ELR (cell line): Measurements from ENCODE around the gene ENPP3.
A peak's percentile ranks its signal among the peaks of the same experiment; 100 is the strongest.
"Not testable (repeated sequence)": the region's sequence is repeated elsewhere in the genome, so short reads cannot be mapped to it uniquely, and the experiment has no call there.

Source experiments
- DNase-seq: peaks from one replicate; pipeline ENCODE4 v3.0.0-alpha.2; 2015; ENCODE audit warnings: low read depth

The ENPP3 gene

DNA sequence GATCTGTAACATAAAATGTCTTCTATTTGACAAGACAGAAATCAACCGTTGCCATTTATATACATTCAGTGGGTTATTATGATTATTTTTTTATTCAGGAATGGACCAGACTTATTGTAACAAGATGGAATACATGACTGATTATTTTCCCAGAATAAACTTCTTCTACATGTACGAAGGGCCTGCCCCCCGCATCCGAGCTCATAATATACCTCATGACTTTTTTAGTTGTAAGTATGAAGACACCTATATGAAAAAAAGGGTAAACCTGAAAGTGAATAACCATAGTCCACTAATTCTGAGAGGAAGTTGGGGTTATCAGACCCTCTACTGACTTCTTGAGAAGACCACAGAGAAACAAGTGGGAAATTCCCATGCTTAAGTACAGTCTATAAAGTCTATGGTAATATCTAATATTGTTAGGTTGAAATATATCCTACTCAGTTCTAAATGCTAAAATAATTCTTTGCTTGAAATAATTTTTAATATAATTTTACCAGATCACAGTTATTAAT is 48.2 kb downstream of the ENPP3 start:
- no peak for DNase-seq

DNA sequence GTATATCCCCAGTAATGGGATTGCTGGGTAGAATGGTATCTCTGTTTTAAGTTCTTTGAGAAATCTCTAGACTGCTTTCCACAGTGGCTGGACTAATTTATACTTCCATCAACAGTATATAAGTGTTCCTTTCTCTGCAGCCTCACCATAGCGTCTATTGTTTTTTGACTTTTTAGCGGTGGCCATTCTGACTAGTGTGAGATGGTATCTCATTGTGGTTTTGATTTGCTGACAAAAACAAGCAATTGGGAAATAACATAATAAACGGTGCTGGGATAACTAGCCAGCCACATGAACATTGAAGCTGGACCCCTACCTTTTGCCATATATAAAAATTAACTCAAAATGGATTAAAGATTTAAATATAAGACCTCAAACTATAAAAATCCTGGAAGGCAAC is 49.9 kb downstream of the ENPP3 start:
- DNase-seq = no peak

GRCh38 chr6:131688286-131688685 is 51.2 kb downstream of the ENPP3 start:
- DNase-seq = no peak

DNA sequence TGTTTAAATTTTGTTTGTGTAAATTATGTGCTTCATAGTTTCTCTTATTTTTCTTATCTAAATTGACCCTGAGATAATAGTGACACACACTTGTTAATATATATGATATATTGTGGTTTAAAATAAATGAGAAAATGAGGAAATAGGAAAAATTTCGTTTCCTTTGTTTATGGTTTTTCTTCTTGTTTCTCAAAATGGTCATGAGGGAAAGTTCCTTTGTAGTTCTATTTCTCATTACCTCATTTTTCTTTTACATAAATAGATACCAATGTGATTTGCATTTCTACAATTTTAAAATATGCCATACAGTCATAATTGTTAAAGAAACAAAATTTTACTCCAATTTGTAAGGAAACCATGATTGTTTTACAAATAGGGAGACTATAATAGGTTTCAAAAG is 54.9 kb downstream of the ENPP3 start:
- no peak for DNase-seq

GRCh38 chr6:131692589-131692988 is 55.5 kb downstream of the ENPP3 start:
- DNase-seq = no peak

DNA sequence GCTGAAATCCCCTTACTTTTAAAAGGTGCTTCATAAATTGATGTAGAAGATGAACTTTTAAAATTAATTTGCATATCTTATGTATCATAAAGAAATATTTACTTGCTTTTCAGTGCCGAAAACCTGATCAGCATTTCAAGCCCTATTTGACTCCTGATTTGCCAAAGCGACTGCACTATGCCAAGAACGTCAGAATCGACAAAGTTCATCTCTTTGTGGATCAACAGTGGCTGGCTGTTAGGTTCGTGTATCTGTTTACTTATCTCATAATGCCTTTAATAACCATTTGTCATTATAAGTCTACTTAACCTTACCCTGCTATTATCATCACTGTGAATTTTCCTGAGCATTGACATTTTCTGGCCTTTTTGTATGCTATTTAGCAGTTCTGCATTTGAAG is 56.3 kb downstream of the ENPP3 start:
- DNase-seq = no peak

- peak; percentile 82 for DNase-seq
These were observed 57.8 kb downstream of the ENPP3 start for GRCh38 chr6:131694832-131695426.

DNA sequence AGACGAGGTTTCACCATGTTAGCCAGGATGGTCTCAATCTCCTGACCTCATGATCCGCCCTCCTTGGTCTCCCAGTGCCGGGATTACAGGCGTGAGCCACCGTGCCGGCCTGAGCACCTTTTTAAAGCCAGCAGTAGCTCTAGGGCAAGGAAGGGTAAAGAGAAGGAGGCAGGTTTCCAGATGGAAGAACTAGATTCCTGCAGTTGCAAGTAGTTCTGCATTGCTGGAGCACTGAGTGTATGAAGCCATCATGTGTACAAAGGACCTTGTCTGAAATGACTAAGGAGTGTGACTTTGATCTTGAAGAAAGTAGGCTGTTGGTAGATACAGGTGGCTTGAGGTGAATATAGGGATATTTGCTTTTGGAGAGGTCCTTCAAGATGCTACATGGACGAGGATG is 59.9 kb downstream of the ENPP3 start:
- DNase-seq = no peak

DNA sequence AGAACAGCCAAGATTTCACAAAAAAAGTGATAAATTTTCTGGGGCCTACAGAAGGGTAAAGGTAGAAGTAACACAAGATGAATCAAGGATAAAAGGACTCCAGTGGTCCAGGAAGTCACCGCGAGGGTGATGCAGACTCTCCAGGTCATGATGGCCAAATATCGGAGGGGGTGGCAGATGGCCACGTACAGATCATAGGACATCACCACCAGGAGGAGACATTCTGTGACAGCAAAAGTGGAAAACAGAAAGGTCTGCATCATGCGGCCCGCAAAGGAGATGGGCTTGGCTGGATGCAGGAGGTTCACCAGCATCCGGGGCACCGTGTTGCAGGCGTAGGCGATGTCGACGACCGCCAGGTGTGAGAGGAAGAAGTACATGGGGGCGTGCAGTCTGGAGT is 63.7 kb downstream of the ENPP3 start:
- DNase-seq = not testable (repeated sequence)

DNA sequence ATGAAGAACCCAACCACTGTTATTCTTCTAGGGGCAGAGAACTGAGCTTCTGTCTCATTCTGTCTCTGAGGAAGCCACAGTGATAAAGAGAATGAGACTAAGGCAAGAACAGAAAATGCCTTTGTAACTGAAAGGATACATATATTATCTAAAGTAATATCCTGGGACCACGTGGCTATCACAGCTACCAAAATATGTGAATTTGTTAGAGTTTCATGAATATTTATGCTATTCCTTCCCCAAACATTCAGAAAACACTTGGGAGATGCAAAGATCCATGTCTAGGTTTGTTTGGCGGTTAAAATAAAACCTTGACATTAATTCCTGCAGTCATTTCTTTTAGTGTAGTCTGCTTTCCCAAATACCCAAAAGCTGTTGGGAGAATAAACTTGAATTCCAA is 66.8 kb downstream of the ENPP3 start:
- DNase-seq = not testable (repeated sequence)

DNA sequence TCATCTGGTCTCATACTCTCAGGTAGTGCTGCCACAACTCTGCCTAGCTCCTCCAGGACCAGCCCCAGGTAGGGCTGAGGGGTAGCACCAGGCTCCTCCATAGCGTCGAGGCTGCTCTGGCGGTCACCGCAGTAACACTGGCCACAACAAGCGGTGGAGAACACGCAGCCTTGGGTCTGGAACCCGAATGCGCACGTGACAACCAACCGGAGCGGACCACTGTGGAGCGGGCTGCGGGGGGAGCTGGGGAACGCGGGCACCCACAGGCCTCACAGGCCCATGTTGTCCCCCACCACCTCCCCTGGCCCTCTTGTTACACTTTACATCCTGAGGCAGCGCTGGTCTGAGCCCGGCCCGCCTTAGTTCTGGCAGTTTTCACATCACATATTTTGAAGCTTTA is 73.8 kb downstream of the ENPP3 start, which contains the start of gene CTAGE9:
TSS of gene CTAGE9 (minus strand) at position 101 of the 400 bp plus-strand sequence. CDS start at position 101, 0 bp downstream.
- not testable (repeated sequence) for DNase-seq

- DNase-seq = not testable (repeated sequence)
These were observed 78.5 kb downstream of the ENPP3 start for GRCh38 chr6:131715567-131715966.

- DNase-seq = no peak
These were observed 80.9 kb downstream of the ENPP3 start for GRCh38 chr6:131717836-131718542.

- DNase-seq = no peak
These were observed 84.1 kb downstream of the ENPP3 start for GRCh38 chr6:131721161-131721560.

DNA sequence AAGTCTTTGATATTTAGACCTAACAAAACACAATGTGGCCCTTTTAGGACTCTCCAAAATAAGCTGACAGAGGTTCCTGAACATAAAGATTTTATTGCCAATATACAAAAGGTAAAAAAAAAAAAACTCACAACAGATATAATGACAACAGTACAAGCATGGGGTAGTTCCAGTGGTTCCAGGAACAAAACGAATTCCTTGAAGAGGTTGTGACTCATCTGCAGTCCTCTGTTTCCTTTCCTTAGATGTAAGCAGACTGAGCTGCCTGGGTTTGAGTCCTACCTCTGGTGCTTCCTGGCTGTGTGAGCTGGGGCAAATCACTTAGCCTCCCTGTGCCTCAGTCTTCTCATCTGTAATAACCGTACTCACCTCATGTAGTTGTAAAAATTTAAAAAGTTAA is 87.0 kb downstream of the ENPP3 start:
- peak; percentile 9 for DNase-seq

DNA sequence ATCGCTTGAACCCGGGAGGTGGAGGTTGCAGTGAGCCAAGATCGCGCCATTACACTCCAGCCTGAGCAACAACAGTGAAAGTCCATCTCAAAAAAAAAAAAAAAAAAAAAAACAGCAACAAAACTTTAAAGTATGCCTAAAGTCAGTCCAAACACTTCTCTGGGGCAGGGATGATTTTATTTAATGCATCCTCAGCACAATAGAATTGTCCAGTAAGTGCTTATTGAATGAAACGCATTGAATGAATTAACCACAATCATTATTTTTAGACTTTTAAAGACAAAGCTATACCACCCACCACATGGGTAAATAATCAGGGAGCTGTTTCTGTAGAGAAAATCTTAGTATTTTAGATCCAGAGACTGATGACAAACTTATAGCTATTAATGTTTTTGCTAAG is 90.4 kb downstream of the ENPP3 start:
- DNase-seq = no peak

DNA sequence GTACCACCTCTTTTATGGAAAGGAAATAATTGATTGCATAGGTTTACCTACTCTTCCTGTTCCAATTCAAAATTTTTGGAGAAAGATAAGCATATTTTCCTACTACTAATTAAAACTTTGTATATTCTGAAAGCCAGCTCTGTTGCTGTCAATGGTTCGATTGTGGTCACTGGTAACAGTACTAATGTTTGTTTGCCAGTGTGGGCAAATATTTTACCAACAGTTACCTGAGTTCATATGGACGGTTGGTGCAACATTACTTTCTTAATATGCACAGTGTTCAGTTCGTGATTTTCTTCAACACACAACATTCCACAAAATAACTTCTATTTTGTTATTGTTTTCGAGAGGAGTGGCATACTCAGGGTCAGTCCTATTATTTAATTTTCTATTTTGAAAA is 90.8 kb downstream of the ENPP3 start:
- no peak for DNase-seq

DNA sequence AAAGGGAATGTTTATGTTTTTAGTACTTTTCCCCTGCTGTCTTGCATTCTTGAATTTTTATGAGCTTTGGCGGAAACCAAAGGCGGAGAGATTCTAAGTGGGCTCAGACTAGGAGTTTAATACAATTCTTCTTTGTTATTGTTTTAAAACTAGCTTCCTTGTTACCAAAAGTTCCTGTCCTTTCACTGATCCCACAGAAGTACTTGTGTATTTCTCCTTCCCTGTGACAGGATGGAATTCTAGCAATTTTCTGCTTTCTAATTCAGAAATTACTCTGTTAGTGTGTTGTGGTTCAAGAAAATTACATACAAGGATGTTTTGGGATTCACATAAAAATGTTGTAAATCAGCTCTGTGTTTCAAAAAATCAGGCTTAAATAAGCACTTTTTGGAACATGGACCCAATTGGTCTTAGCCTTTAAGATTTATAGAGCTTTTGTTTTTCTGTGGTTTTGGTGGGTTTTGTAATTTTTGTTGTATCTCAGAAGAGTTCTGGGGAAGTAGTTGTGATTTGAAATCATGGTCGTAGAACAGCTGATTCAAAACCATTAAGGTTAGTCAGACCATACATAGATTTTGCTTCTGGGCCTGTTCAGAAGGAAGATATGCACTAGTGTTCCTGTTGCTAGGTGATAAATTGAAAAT is 91.3 kb downstream of the ENPP3 start:
- DNase-seq = no peak

DNA sequence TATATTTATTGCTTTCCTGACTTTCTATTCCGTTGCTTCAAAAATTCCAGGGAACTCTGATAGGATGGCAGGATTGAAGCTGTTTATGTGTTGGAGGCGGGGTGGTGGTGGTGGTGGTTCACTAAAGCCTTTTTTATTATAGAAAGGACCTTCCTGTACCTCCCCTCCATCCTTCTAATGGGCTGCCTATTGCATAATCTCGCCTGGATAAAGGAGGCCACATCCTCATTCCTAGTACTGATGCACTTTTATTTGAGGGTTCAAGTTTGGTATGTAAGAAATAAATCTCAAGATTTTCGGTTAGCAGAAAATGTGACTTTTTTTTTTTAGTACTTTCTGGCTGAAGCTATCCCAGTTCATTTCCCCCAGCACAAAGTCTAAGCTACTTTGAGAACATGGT is 92.4 kb downstream of the ENPP3 start:
- DNase-seq = no peak

DNA sequence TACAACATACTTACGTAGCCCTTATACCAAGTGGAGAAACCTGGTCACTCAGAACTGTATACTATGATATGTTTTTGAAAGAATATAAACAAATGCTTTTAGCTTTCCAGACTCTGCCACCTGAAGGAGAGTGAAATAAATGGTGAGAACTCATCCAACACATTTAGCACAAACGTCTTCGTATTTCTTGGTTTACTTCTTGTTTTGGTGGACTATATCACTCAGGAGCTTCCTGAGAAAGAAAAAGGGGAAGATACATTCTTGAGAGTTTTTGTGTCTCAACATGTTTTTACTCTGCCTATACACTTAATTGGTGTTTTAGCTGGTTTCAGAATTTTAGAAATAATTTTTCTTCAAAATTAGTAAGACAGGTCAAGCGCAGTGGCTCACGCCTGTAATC is 93.2 kb downstream of the ENPP3 start:
- no peak for DNase-seq

- DNase-seq = no peak
These were observed 94.1 kb downstream of the ENPP3 start for GRCh38 chr6:131731224-131731623.

DNA sequence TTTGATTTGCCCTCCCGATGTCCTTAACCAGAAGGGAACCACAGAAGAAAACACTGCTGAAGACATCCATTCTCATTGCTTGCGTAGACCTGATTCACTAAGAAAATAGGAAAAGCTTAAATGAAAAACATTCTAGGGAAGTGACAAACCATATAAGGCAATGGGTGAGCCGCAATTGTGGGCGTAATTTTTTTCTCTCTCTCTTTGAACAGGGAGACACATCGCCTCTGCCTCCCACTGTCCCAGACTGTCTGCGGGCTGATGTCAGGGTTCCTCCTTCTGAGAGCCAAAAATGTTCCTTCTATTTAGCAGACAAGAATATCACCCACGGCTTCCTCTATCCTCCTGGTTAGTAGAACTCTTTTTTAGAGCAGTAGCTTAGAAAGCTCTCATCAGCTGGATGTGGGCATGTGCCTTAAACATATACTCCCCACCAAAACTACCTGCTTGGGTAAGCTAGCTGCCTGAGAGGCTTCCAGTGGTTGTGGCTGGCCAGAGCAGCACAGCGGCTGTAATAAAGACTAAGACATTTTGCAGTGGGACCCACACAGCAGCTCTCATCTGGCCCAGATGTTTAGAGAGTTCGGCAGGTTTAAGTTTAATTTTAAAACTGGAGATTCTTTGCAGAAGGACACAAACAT is 96.4 kb downstream of the ENPP3 start:
- DNase-seq = peak; percentile 78
